HCT116 (cell line): ENCODE measurements around the gene SALL4. TPM values are rescaled to one million over a fixed set of nuclear protein-coding genes. Genes with fewer than 3 reads are reported as not detected.

Source experiments
- ATAC-seq: fragments of 200-7000 bp; cut with Tn5 transposase; 2 replicates; pipeline ENCODE4 v1.9.1; 2020; ENCODE audit warnings: mild to moderate bottlenecking, moderate library complexity
- BruUV-seq: library from RNA; stranded (reverse); fragments of 400-500 nt; replicated peaks from 2 replicates; lab custom pipeline; 2021; lab: Mats Ljungman, UMichigan
- CTCF ChIA-PET: fragments of 300-600 bp; sonication (Branson Sonifier 250); formaldehyde crosslinking; loops from one replicate; lab custom pipeline; 2021; ENCODE audit warnings: antibody characterized with exemption; lab: Charles Lee
- POLR2A ChIA-PET: fragments of 300-600, 350-600 bp; sonication (Branson Sonifier 250); formaldehyde crosslinking; loops from one replicate; lab custom pipeline; 2021; ENCODE audit warnings: antibody characterized with exemption; lab: Charles Lee
- RAD21 ChIA-PET, 2 experiments: fragments of 300-600 bp; sonication (Branson Sonifier 250); formaldehyde crosslinking; loops; one replicate each; lab custom pipeline; 2023; ENCODE audit warnings: low total read pairs in 2 of 2; ENCODE audit not compliant: uncharacterized antibody in 2 of 2, unreplicated experiment in 2 of 2, low non-redundant PET in 1 of 2; lab: Charles Lee
- DNase-seq: peaks from one replicate; pipeline ENCODE4 v3.0.0-alpha.2; 2010; ENCODE audit warnings: low read depth, low spot score
- H2AFZ ChIP-seq: fragments of 200-600 bp; shearing (Covaris generic), sonication (generic); 2 replicates; pipeline ENCODE4 v1.6.1; 2017; ENCODE audit warnings: low read depth, mixed run types, mixed read lengths, antibody characterized with exemption, low read length; ENCODE audit not compliant: poor library complexity, severe bottlenecking
- H3K27ac ChIP-seq: 2 replicates; pipeline ENCODE4 v1.5.1; 2012; ENCODE audit warnings: low read depth, low read length
- H3K27me3 ChIP-seq: fragments of 200-600 bp; sonication (generic); 2 replicates; pipeline ENCODE4 v1.6.1; 2016; ENCODE audit warnings: mixed run types, low read length, mixed read lengths; ENCODE audit not compliant: insufficient read depth
- H3K36me3 ChIP-seq, 2 experiments: fragments of 200-500 bp in 1 of 2; fragments of 200-600 bp in 1 of 2; sonication (Bioruptor generic) in 1 of 2; sonication (generic) in 1 of 2; 2 replicates each; pipeline versions ENCODE4 v1.5.1 to v1.6.1; 2014 to 2016; ENCODE audit warnings: low read length in 2 of 2, inconsistent platforms in 1 of 2, mixed read lengths in 1 of 2, mixed run types in 1 of 2; ENCODE audit not compliant: insufficient read depth in 2 of 2, control insufficient read depth in 1 of 2
- H3K4me1 ChIP-seq, 2 experiments: fragments of 200-600 bp in 1 of 2; sonication (generic) in 1 of 2; 2 replicates each; pipeline versions ENCODE4 v1.5.1 to v1.6.1; 2012 to 2017; ENCODE audit warnings: low read length in 2 of 2, inconsistent platforms in 1 of 2, mild to moderate bottlenecking in 1 of 2, mixed read lengths in 1 of 2, mixed run types in 1 of 2, moderate library complexity in 1 of 2; ENCODE audit not compliant: insufficient read depth in 2 of 2, control insufficient read depth in 1 of 2
- H3K4me2 ChIP-seq: fragments of 200-600 bp; sonication (generic); 2 replicates; pipeline ENCODE4 v1.6.1; 2017; ENCODE audit warnings: mixed run types, low read length, mixed read lengths
- H3K4me3 ChIP-seq, 2 experiments: fragments of 200-600 bp in 1 of 2; sonication (generic) in 1 of 2; replicated peaks in 1 of 2; 2 replicates each; pipeline ENCODE4 v1.5.1; 2011 to 2016; ENCODE audit warnings: low read length in 2 of 2, control low read depth in 1 of 2, low read depth in 1 of 2, mild to moderate bottlenecking in 1 of 2, mixed read lengths in 1 of 2, mixed run types in 1 of 2
- H3K79me2 ChIP-seq: fragments of 200-600 bp; sonication (generic); 2 replicates; pipeline ENCODE4 v1.6.1; 2017; ENCODE audit warnings: mild to moderate bottlenecking, mixed run types, low read length, moderate library complexity, mixed read lengths; ENCODE audit not compliant: insufficient read depth
- H3K9ac ChIP-seq: fragments of 200-600 bp; sonication (generic); 2 replicates; pipeline ENCODE4 v1.6.1; 2016; ENCODE audit warnings: low read length, mixed read lengths
- H3K9me2 ChIP-seq: fragments of 200-600 bp; sonication (generic), shearing (Covaris generic); 2 replicates; pipeline ENCODE4 v1.6.1; 2017; ENCODE audit warnings: mixed run types, mild to moderate bottlenecking, moderate library complexity; ENCODE audit not compliant: insufficient read depth
- H3K9me3 ChIP-seq, 2 experiments: fragments of 200-500 bp in 1 of 2; fragments of 200-600 bp in 1 of 2; sonication (Bioruptor generic) in 1 of 2; sonication (generic) in 1 of 2; 2 replicates each; pipeline ENCODE4 v1.6.1; 2014 to 2017; ENCODE audit warnings: low read length in 2 of 2, mixed read lengths in 2 of 2, inconsistent platforms in 1 of 2, low read depth in 1 of 2, mild to moderate bottlenecking in 1 of 2, mixed run types in 1 of 2, moderate library complexity in 1 of 2; ENCODE audit not compliant: control insufficient read depth in 1 of 2, insufficient read depth in 1 of 2
- H4K20me1 ChIP-seq: fragments of 200-600 bp; sonication (generic), shearing (Covaris generic); 2 replicates; pipeline ENCODE4 v1.6.1; 2017; ENCODE audit warnings: mixed run types, mild to moderate bottlenecking, moderate library complexity; ENCODE audit not compliant: insufficient read depth
- CBX3 ChIP-seq: IDR thresholded peaks from 2 replicates; pipeline ENCODE4 v1.6.1; 2012; ENCODE audit warnings: low read depth
- CTCF ChIP-seq, 3 experiments: fragments of 200-600 bp in 1 of 3; sonication (generic) in 1 of 3; IDR thresholded peaks in 2 of 3; conservative IDR thresholded peaks in 1 of 3; 2 replicates each; pipeline ENCODE4 v1.5.1; 2012 to 2017; ENCODE audit warnings: low read depth in 2 of 3, low read length in 2 of 3, antibody characterized with exemption in 1 of 3, borderline replicate concordance in 1 of 3, control low read depth in 1 of 3, mild to moderate bottlenecking in 1 of 3, mixed read lengths in 1 of 3, mixed run types in 1 of 3, moderate library complexity in 1 of 3; ENCODE audit not compliant: insufficient read depth in 1 of 3
- EZH2 ChIP-seq: fragments of 200-600 bp; sonication (generic); IDR thresholded peaks from 2 replicates; pipeline ENCODE4 v1.6.1; 2017; ENCODE audit warnings: antibody characterized with exemption, mixed run types
- FOSL1 ChIP-seq: IDR thresholded peaks from 2 replicates; pipeline ENCODE4 v1.6.1; 2012; ENCODE audit warnings: low read depth
- POLR2AphosphoS5 ChIP-seq: IDR thresholded peaks from 2 replicates; pipeline ENCODE4 v1.6.1; 2011; ENCODE audit warnings: mild to moderate bottlenecking, low read depth, low read length, moderate library complexity
- RAD21 ChIP-seq: IDR thresholded peaks from 2 replicates; pipeline ENCODE4 v1.6.1; 2012; ENCODE audit warnings: low read depth, mild to moderate bottlenecking
- REST ChIP-seq: IDR thresholded peaks from 2 replicates; pipeline ENCODE4 v1.6.1; 2012; ENCODE audit warnings: low read depth
- SIN3A ChIP-seq: IDR thresholded peaks from 2 replicates; pipeline ENCODE4 v1.6.1; 2012; ENCODE audit warnings: low read depth
- SP1 ChIP-seq: IDR thresholded peaks from 2 replicates; pipeline ENCODE4 v1.6.1; 2012; ENCODE audit warnings: low read depth
- ZFX ChIP-seq: fragments of 450-650 bp; IDR thresholded peaks from 2 replicates; pipeline ENCODE4 v1.6.1; 2017
- intact Hi-C: fragments of 100-400 bp; cut with micrococcal nuclease; formaldehyde crosslinking; loops from 2 replicates; pipeline ENCODE4 v1.10.0; 2022
- total RNA-seq: library from RNA; stranded (reverse); gene quantifications from one replicate; pipeline ENCODE4 v1.2.1, GENCODE V29; 2021; ENCODE audit not compliant: unreplicated experiment

The SALL4 gene
- total RNA-seq, 1 experiment from 2014 or later = 1.9 TPM

GRCh38 chr20:51734876-51735720 lies 67.2 kb downstream of the SALL4 start:
- ChIA-PET CTCF (no interaction called here), POLR2A (no interaction called here), RAD21 (no interaction called here)
- intact Hi-C loops = no loop called here
- TF ChIP-seq CTCF (IDR thresholded peaks at IDR 0.05 in 2 of 3, conservative IDR thresholded peaks at IDR 0.05 in 1 of 3; ENCODE audit: borderline replicate concordance in 1 of 3, insufficient read depth in 1 of 3, low read depth in 2 of 3, low read length in 2 of 3) = no peak
- no peak for TF ChIP-seq FOSL1
- no peaks in the 10 kb centered on the region for H3K27me3 ChIP-seq
- no peaks in the 10 kb centered on the region for H3K9me2 ChIP-seq
- H3K9ac ChIP-seq = no peak overlapping the region
- ATAC-seq (no peak), DNase-seq (no peak)
- peak overlapping the region; percentile 29; the same call in 1 of the 2 replicates for H3K4me2 ChIP-seq
- no peak overlapping the region for H3K4me3 ChIP-seq
- H3K9me3 ChIP-seq = no peaks in the 10 kb centered on the region
- no peak overlapping the region for H2AFZ ChIP-seq
- no peaks in the 10 kb centered on the region for H4K20me1 ChIP-seq
- no peaks in the 10 kb centered on the region for H3K79me2 ChIP-seq
- H3K36me3 ChIP-seq = no peaks in the 10 kb centered on the region
- BruUV-seq = no TSS peak
- H3K4me1 ChIP-seq = peaks cover 36 to 64% of the 10 kb centered on the region in 2 experiments
- no peak overlapping the region for H3K27ac ChIP-seq

- Histone ChIP-seq H3K4me3 (no peak overlapping the region), H3K79me2 (no peaks in the 10 kb centered on the region), H2AFZ (no peak overlapping the region), H4K20me1 (no peaks in the 10 kb centered on the region), H3K4me1 (peaks cover 18 to 44% of the 10 kb centered on the region in 2 experiments), H3K27ac (no peak overlapping the region), H3K9me3 (no peaks in the 10 kb centered on the region), H3K9me2 (no peaks in the 10 kb centered on the region), H3K4me2 (no peak overlapping the region), H3K9ac (no peak overlapping the region), H3K27me3 (no peaks in the 10 kb centered on the region), H3K36me3 (no peaks in the 10 kb centered on the region)
- CTCF ChIA-PET = no interaction called here
- DNase-seq = no peak
- POLR2A ChIA-PET = no interaction called here
- intact Hi-C loops = no loop called here
- no peak for ATAC-seq
- RAD21 ChIA-PET = no interaction called here
- no TSS peak for BruUV-seq
- no peak for TF ChIP-seq FOSL1
- TF ChIP-seq ZFX = no peak
- TF ChIP-seq REST = no peak
- TF ChIP-seq EZH2 = no peak
- TF ChIP-seq RAD21 = no peak
- TF ChIP-seq CTCF (IDR thresholded peaks at IDR 0.05 in 2 of 3, conservative IDR thresholded peaks at IDR 0.05 in 1 of 3; ENCODE audit: borderline replicate concordance in 1 of 3, insufficient read depth in 1 of 3, low read depth in 2 of 3, low read length in 2 of 3) = no peak
- TF ChIP-seq POLR2AphosphoS5 = no peak
- TF ChIP-seq SIN3A = no peak
- no peak for TF ChIP-seq CBX3
- no peak for TF ChIP-seq SP1
Observed at GRCh38 chr20:51733070-51733469, 69.3 kb downstream of the SALL4 start.
